DMS153 (cell line): ENCODE results near the gene ABCF3.

Experiments
- DNase-seq: peaks from one replicate; lab custom pipeline; 2025; lab: John Stamatoyannopoulos, UW

Gene ABCF3

GRCh38 chr3:184167786-184168185 lies 18.2 kb upstream of the ABCF3 start:
- no peak for DNase-seq

- no peak for DNase-seq
Measured at GRCh38 chr3:184168363-184169120, 17.5 kb upstream of the ABCF3 start.

- no peak for DNase-seq
Measured at GRCh38 chr3:184169896-184170875, 15.8 kb upstream of the ABCF3 start.

GRCh38 chr3:184171562-184171961 lies 14.4 kb upstream of the ABCF3 start:
- DNase-seq, result no peak

GRCh38 chr3:184172681-184173373 lies 13.2 kb upstream of the ABCF3 start:
- DNase-seq, result no peak

GRCh38 chr3:184173374-184173722 lies 12.7 kb upstream of the ABCF3 start:
- no peak for DNase-seq

GRCh38 chr3:184174284-184174645 lies 11.7 kb upstream of the ABCF3 start:
- DNase-seq, result no peak

GRCh38 chr3:184174646-184175492 lies 11.1 kb upstream of the ABCF3 start, which contains the start of gene AP2M1:
Gene AP2M1, plus strand, starts transcription at chr3:184174855. Its CDS starts 2,139 bp downstream, at chr3:184176994.
- DNase-seq, result peak; percentile 99

- DNase-seq, result no peak
Measured at GRCh38 chr3:184175506-184175905, 10.5 kb upstream of the ABCF3 start.

GRCh38 chr3:184175981-184176376 lies 10.0 kb upstream of the ABCF3 start:
- no peak for DNase-seq

- no peak for DNase-seq
Measured at GRCh38 chr3:184176377-184177330, 9.3 kb upstream of the ABCF3 start.

- DNase-seq, result no peak
Measured at GRCh38 chr3:184177331-184177731, 8.7 kb upstream of the ABCF3 start.

GRCh38 chr3:184177767-184178306 lies 8.2 kb upstream of the ABCF3 start:
- no peak for DNase-seq

- no peak for DNase-seq
Measured at GRCh38 chr3:184178521-184179138, 7.4 kb upstream of the ABCF3 start.

GRCh38 chr3:184180165-184180564 lies 5.8 kb upstream of the ABCF3 start:
- DNase-seq, result no peak

- no peak for DNase-seq
Measured at GRCh38 chr3:184181596-184181995, 4.4 kb upstream of the ABCF3 start.

- DNase-seq, result no peak
Measured at GRCh38 chr3:184183679-184184078, 2.3 kb upstream of the ABCF3 start.

GRCh38 chr3:184184546-184185230 lies 1.3 kb upstream of the ABCF3 start:
- no peak for DNase-seq
